ENCODE data around the gene CDK18.

The CDK18 gene

GRCh38 chr1:205543351-205544301, 39.2 kb downstream of the CDK18 start:
- TF ChIP-seq CTCF (IDR thresholded peaks at IDR 0.05; ENCODE audit: extremely low read depth, missing control alignments): no peak
- DNase-seq (ENCODE audit: low spot score): no peak

DNA sequence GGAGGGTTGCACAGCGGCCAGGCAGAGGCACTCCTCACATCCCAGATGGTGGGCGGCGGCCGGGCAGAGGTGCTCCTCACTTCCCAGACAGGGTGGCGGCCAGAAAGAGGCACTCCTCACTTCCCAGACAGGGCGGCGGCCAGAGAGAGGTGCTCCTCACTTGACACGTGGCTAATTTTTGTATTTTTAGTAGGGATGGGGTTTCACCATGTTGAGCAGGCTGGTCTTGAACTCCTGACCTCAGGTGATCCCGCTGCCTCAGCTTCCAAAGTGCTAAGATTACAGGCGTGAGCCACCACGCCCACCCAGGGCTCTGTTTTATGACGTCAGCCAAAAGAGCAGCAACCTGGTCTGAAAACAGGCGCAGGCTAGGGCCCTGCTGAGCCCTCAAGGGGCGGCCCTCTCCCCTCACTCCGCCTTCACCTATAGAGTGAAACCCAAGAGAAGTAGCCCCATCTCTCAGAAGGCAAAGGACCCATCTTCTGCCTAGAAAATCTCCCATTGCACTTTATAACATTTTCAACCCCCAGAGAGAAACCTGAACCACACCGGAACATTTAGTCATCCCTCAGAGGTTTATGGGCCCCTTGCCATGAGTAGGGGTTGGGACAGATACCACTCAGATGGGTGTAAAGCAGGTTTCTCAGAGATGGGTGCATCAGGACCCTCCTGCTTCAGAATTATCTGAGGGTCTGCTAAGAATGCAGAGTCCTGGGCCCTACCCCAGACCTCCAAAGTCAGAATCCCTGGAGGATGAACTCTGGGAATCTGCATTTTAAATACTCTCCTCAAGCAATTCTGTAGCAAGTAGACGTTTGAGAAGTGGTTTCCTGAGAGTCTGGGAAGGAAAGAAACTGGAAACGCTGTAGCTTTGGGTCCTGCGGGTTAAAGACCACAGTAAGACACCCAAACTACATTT, 40.8 kb downstream of the CDK18 start:
- no peak for DNase-seq (ENCODE audit: low spot score)
- no peak for TF ChIP-seq CTCF (IDR thresholded peaks at IDR 0.05; ENCODE audit: extremely low read depth, missing control alignments)

GRCh38 chr1:205545991-205546390, 41.5 kb downstream of the CDK18 start:
- no peak for DNase-seq (ENCODE audit: low spot score)
- TF ChIP-seq CTCF (IDR thresholded peaks at IDR 0.05; ENCODE audit: extremely low read depth, missing control alignments): no peak

DNA sequence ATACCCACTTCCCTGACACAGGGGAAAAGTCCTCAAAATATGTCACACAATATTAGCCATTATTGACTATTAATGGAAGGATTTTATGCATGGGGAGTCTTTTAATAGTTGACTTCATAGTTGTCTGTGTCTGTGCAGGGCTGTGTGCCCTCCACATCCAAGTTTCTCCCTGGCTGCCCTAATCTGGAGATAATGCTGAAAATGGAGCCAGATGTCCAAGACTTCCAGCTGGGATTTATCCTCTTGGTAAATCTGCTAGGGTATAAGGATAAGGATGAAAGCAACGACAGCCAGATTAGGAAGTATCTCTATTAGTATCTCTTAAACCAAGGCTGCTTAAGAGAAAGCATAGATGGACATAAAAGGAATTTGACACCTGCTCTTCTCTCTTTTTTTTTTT, 42.1 kb downstream of the CDK18 start:
- TF ChIP-seq CTCF (IDR thresholded peaks at IDR 0.05; ENCODE audit: extremely low read depth, missing control alignments): no peak
- no peak for DNase-seq (ENCODE audit: low spot score)

GRCh38 chr1:205547936-205548827, 43.7 kb downstream of the CDK18 start:
- no peak for DNase-seq (ENCODE audit: low spot score)
- no peak for TF ChIP-seq CTCF (IDR thresholded peaks at IDR 0.05; ENCODE audit: extremely low read depth, missing control alignments)

DNA sequence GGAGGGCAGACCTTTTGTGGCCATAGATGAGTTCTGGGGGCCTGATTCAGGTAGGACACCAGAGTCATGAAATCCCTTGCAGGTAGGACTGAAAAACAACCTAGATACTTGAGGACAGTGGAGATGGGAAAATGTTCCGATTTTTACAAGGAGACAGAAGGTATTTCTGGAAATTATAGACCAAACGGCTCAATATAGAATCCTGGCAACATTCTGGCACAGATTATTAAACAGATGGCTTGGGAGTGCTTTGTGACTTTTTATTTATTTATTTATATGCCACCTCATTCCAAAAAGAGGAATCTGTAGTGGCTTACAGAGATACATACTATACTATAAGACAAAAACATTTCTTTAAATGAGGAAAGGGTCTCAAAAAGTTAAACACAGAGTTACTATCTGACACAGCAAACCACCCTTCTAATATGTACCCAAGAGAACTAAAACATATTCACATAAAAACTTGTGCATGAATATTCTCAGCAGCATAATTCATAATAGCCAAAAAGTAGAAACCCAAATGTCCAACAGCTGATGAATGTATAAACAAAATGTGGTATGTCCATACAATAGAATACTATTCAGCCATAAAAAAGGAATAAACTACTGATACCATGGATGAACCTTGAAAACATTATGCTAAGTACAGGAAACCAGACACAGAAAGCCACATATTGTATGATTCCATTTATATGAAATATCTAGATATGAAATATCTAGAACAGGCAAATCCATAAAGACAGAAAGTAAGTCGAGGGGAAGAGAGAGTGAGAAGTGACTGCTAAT, 49.8 kb downstream of the CDK18 start:
- no peak for TF ChIP-seq CTCF (IDR thresholded peaks at IDR 0.05; ENCODE audit: extremely low read depth, missing control alignments)
- DNase-seq (ENCODE audit: low spot score): no peak
